Bronchial smooth muscle cell (primary cell): ENCODE results near the gene CGN. TPM values are rescaled to one million over a fixed set of nuclear protein-coding genes. Genes with fewer than 3 reads are reported as not detected.

Experiments
- total RNA-seq: library from RNA; depleted of rRNA; stranded (reverse); fragments of >200 nt; gene quantifications from 2 replicates; pipeline ENCODE4 v1.2.1, GENCODE V29; 2014

The CGN gene, protein sequence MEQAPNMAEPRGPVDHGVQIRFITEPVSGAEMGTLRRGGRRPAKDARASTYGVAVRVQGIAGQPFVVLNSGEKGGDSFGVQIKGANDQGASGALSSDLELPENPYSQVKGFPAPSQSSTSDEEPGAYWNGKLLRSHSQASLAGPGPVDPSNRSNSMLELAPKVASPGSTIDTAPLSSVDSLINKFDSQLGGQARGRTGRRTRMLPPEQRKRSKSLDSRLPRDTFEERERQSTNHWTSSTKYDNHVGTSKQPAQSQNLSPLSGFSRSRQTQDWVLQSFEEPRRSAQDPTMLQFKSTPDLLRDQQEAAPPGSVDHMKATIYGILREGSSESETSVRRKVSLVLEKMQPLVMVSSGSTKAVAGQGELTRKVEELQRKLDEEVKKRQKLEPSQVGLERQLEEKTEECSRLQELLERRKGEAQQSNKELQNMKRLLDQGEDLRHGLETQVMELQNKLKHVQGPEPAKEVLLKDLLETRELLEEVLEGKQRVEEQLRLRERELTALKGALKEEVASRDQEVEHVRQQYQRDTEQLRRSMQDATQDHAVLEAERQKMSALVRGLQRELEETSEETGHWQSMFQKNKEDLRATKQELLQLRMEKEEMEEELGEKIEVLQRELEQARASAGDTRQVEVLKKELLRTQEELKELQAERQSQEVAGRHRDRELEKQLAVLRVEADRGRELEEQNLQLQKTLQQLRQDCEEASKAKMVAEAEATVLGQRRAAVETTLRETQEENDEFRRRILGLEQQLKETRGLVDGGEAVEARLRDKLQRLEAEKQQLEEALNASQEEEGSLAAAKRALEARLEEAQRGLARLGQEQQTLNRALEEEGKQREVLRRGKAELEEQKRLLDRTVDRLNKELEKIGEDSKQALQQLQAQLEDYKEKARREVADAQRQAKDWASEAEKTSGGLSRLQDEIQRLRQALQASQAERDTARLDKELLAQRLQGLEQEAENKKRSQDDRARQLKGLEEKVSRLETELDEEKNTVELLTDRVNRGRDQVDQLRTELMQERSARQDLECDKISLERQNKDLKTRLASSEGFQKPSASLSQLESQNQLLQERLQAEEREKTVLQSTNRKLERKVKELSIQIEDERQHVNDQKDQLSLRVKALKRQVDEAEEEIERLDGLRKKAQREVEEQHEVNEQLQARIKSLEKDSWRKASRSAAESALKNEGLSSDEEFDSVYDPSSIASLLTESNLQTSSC
- total RNA-seq, result under 0.01 and 0.16 TPM in 2 replicates

DNA sequence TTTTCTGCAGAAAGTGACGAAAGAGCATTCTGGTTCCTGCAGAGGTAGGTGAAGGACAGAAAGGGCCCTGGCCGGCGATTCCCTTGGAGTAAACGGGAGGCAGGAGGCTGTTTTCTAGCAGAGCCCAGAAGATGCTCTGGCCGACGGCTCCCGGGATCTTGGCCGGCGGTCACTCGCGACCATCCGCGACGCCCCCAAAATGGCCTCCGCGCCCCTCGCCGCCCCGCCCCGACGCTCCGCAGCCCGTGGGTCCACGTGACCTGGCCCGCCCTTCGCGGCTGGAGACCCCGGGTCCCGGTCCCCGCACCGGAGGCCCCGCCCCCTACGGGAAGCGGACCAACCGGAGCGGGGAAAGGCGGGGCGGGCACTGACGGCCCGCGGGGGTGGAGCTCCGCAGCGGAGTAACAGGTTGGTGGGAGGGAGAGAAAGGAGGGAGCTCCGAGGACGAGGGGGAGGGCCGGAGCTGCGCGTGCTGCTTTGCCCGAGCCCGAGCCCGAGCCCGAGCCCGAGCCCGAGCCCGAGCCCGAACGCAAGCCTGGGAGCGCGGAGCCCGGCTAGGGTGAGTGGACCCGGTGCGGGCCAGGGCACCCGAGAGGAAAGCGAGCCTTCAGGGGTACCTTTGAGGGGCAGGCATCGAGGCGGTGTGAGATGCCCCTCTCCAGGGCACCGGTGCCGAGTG is at the start of gene CGN:
CGN (plus strand) TSS at position 431 of the 679 bp plus-strand sequence. CDS start 7,133 bp downstream, outside the sequence.

DNA sequence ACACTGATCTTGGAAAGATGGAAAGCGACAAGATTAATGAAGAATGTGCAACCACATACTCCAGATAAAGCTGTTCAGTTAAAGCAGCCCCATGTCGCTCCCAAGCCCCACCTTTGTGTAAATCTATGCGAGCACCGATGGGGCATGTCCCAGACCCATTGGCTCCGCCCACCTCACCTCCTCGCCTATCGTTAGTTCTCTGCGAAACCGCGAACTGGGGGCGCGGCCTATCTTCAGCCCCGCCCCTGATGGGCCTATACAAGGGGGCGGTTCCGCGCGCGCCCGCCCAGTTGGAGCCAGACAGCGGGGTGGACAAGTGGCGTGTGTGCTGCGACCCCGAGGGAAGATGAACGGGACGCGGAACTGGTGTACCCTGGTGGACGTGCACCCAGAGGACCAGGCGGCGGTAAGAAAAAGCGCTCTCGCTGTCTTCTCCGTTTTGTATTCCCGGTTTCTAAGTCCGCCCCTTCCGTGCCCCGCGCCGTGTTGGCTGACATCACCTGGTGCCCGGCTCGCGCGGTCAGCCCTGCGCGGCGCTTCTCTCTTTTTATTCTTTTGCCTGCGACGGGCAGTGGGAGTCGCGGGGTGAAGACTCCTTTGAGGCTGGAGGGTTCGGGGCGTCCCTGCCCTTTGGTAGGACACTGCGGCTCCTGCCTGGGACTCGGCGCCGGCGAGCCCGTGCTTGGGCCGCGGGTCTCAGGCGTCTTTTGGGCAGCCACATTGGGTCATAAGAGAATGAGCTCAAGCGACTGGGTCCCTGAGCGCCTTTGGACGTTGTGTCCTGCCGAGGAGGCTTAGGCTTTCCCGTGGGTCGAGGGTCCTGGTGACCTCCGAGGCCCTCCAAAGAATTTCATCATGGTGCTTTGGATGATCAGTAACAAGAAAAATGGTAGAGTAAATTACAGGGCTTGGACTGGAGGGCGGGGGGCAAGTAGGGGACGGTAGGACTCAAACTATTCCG is 29.1 kb downstream of the CGN start, which contains the start of gene TUFT1:
TUFT1 (plus strand) TSS at position 289 of the 961 bp plus-strand sequence; CDS start at position 347, 58 bp downstream.

Other genes starting within 250 kb of the CGN start
- gene ZNF687, start 229.1 kb upstream of the CGN start, total RNA-seq, result 7.3 and 9.0 TPM in 2 replicates
- gene PI4KB, start 184.0 kb upstream of the CGN start, total RNA-seq, result 35.5 and 52.5 TPM in 2 replicates
- gene RFX5, start 164.1 kb upstream of the CGN start, total RNA-seq, result 31.2 and 31.7 TPM in 2 replicates
- gene SELENBP1, start 138.7 kb upstream of the CGN start, total RNA-seq, result 111 and 123 TPM in 2 replicates
- 318 and 353 TPM in 2 replicates for gene PSMB4, start 111.8 kb upstream of the CGN start, total RNA-seq
- gene POGZ, start 51.9 kb upstream of the CGN start, total RNA-seq, result 11.3 and 14.3 TPM in 2 replicates
- 1.5 and 5.2 TPM in 2 replicates for gene TUFT1, start 28.9 kb downstream of the CGN start, total RNA-seq
- gene SNX27, start 100.7 kb downstream of the CGN start, total RNA-seq, result 27.4 and 50.5 TPM in 2 replicates
- gene CELF3, start 205.4 kb downstream of the CGN start, total RNA-seq, result not detected in 2 replicates
- gene RIIAD1, start 210.1 kb downstream of the CGN start, total RNA-seq, result not detected in 2 replicates